K562 (cell line): ENCODE measurements around the gene BRAP. TPM values are rescaled to one million over a fixed set of nuclear protein-coding genes. Genes with fewer than 3 reads are reported as not detected.

ENCODE experiments used
- CBFA2T2 ChIP-seq: fragments of 450-650 bp; conservative IDR thresholded peaks from 2 replicates; pipeline ENCODE4 v1.6.1; 2017; ENCODE audit warnings: mild to moderate bottlenecking
- CBX2 ChIP-seq: fragments of 200-600 bp; sonication (generic); IDR thresholded peaks from one replicate; pipeline ENCODE4 v1.6.1; 2012; ENCODE audit warnings: mild to moderate bottlenecking, low read length, inconsistent platforms; ENCODE audit not compliant: insufficient read depth, poor library complexity, severe bottlenecking
- CSDE1 ChIP-seq, 2 experiments: fragments of 450-650 bp; IDR thresholded peaks; 2 replicates each; pipeline ENCODE4 v1.6.1; 2016; ENCODE audit warnings: mild to moderate bottlenecking in 1 of 2
- EWSR1 ChIP-seq: fragments of 450-650 bp; IDR thresholded peaks from 2 replicates; pipeline ENCODE4 v1.6.1; 2018; ENCODE audit warnings: borderline replicate concordance, mild to moderate bottlenecking, low read depth, moderate library complexity; ENCODE audit not compliant: partially characterized antibody
- HMG20A ChIP-seq: fragments of 450-650 bp; formaldehyde crosslinking; conservative IDR thresholded peaks from 2 replicates; pipeline ENCODE4 v1.4.0; 2020; ENCODE audit warnings: mild to moderate bottlenecking, mixed read lengths
- KDM4B ChIP-seq, 2 experiments: fragments of 450-650 bp in 1 of 2; sonication (generic) in 1 of 2; IDR thresholded peaks; 2 replicates each; pipeline ENCODE4 v1.6.1; 2016 to 2017; ENCODE audit warnings: borderline replicate concordance in 2 of 2, antibody characterized with exemption in 1 of 2, low read depth in 1 of 2, mild to moderate bottlenecking in 1 of 2
- MBD2 ChIP-seq: sonication (generic); IDR thresholded peaks from 2 replicates; pipeline ENCODE4 v1.6.1; 2016; ENCODE audit warnings: low read depth, borderline replicate concordance
- NCOR1 ChIP-seq: fragments of 450-650 bp; IDR thresholded peaks from 2 replicates; pipeline ENCODE4 v1.6.1; 2016; ENCODE audit warnings: mild to moderate bottlenecking, moderate library complexity
- NRF1 ChIP-seq, 2 experiments: fragments of 450-650 bp; IDR thresholded peaks in 1 of 2; conservative IDR thresholded peaks in 1 of 2; 2 replicates each; pipeline ENCODE4 v1.6.1; 2014; ENCODE audit warnings: mild to moderate bottlenecking in 2 of 2
- PHF8 ChIP-seq: fragments of 200-600 bp; sonication (generic); IDR thresholded peaks from 2 replicates; pipeline ENCODE4 v1.6.1; 2012; ENCODE audit warnings: mixed run types, mild to moderate bottlenecking, inconsistent platforms, low read length, moderate library complexity, borderline replicate concordance
- PYGO2 ChIP-seq: fragments of 450-650 bp; IDR thresholded peaks from 2 replicates; pipeline ENCODE4 v1.6.1; 2016; ENCODE audit warnings: mild to moderate bottlenecking, missing genetic modification characterization, moderate library complexity, missing compliant biosample characterization
- SMAD2 ChIP-seq: fragments of 150-350 bp; IDR thresholded peaks from 2 replicates; pipeline ENCODE4 v1.6.1; 2014; ENCODE audit warnings: low read depth, mild to moderate bottlenecking, low read length
- SRF ChIP-seq, 2 experiments: fragments of 250-450, 450-650 bp in 1 of 2; sonication (Bioruptor Pico) in 1 of 2; sonication (generic) in 1 of 2; formaldehyde crosslinking; IDR thresholded peaks; 2 replicates each; pipeline versions ENCODE4 v1.5.0 to v1.5.1; 2020 to 2022; ENCODE audit warnings: mild to moderate bottlenecking in 1 of 2, missing genetic modification reagents in 1 of 2
- TAF1 ChIP-seq: IDR thresholded peaks from 2 replicates; pipeline ENCODE4 v1.6.1; 2011; ENCODE audit warnings: mild to moderate bottlenecking, low read length, moderate library complexity; ENCODE audit not compliant: insufficient read depth, control insufficient read depth, severe bottlenecking; ENCODE audit errors: extremely low read depth
- TCFL5 ChIP-seq: fragments of 250-450 bp; sonication (Bioruptor Pico); conservative IDR thresholded peaks from 2 replicates; pipeline ENCODE4 v1.6.1; 2021; ENCODE audit warnings: mild to moderate bottlenecking, moderate library complexity, matching md5 sums
- ZFX ChIP-seq: sonication (generic); formaldehyde crosslinking; IDR thresholded peaks from 2 replicates; pipeline ENCODE4 v1.8.0; 2022; ENCODE audit warnings: mild to moderate bottlenecking, missing genetic modification reagents, moderate library complexity
- ZNF584 ChIP-seq: fragments of 200-800 bp; sonication (Bioruptor generic); IDR thresholded peaks from 2 replicates; pipeline ENCODE4 v1.6.1; 2016; ENCODE audit warnings: low read depth, mild to moderate bottlenecking, missing genetic modification characterization, missing compliant biosample characterization
- ZNF77 ChIP-seq: fragments of 250-450 bp; sonication (Bioruptor Pico); IDR thresholded peaks from 2 replicates; pipeline ENCODE4 v1.5.0; 2020
- ZNF830 ChIP-seq: fragments of 250-450 bp; sonication (Bioruptor Pico); IDR thresholded peaks from 2 replicates; pipeline ENCODE4 v1.5.0; 2021; ENCODE audit warnings: mild to moderate bottlenecking
- polyA plus RNA-seq, 8 experiments: library from polyadenylated mRNA; depleted of rRNA in 4 of 8; stranded (reverse) in 5 of 8; unstranded in 3 of 8; fragments of >200 nt; fragmentation: Nextera tagmentation in 2 of 8; fragmentation: Illumina TruSeq in 1 of 8; extraction: Ambion mirVana in 2 of 8; extraction: Trizol in 1 of 8; gene quantifications; 2 replicates each; pipeline versions ENCODE4 v1.2.1 to v1.2.3, GENCODE V29; 2011 to 2014; ENCODE audit warnings: inconsistent platforms in 1 of 8, missing spikeins in 1 of 8
- total RNA-seq, 7 experiments: library from RNA; depleted of rRNA in 6 of 7; stranded (reverse); fragments of >200 nt in 6 of 7; fragmentation: Illumina TruSeq in 2 of 7; extraction: Trizol in 2 of 7; gene quantifications; 2 replicates each; pipeline versions ENCODE4 v1.2.1 to v1.2.3, GENCODE V29; 2011 to 2021; ENCODE audit warnings: low replicate concordance in 1 of 7
- TF ChIP-seq, protein P1 (sequence below): fragments of 450-650 bp; IDR thresholded peaks from 2 replicates; pipeline ENCODE4 v1.7.0; 2016; ENCODE audit warnings: borderline replicate concordance
- TF ChIP-seq, protein P2 (sequence below): sonication (generic); formaldehyde crosslinking; IDR thresholded peaks from 2 replicates; pipeline ENCODE4 v1.8.0; 2022; ENCODE audit warnings: mild to moderate bottlenecking, missing genetic modification reagents
- TF ChIP-seq, protein P3 (sequence below): IDR thresholded peaks from 2 replicates; pipeline ENCODE4 v1.6.1; 2011; ENCODE audit not compliant: insufficient read length; ENCODE audit errors: extremely low read depth
- TF ChIP-seq, protein P4 (sequence below): fragments of 200-800 bp; sonication (Bioruptor generic); IDR thresholded peaks from 2 replicates; pipeline ENCODE4 v1.6.1; 2017; ENCODE audit warnings: missing genetic modification characterization, missing compliant biosample characterization

Gene BRAP
- total and polyA plus RNA-seq, 9 of the 15 experiments (the other 6 are each of a cell fraction or from before 2014, with no cell fraction given) = 2.2 to 32.6 (median 27.5) TPM

DNA sequence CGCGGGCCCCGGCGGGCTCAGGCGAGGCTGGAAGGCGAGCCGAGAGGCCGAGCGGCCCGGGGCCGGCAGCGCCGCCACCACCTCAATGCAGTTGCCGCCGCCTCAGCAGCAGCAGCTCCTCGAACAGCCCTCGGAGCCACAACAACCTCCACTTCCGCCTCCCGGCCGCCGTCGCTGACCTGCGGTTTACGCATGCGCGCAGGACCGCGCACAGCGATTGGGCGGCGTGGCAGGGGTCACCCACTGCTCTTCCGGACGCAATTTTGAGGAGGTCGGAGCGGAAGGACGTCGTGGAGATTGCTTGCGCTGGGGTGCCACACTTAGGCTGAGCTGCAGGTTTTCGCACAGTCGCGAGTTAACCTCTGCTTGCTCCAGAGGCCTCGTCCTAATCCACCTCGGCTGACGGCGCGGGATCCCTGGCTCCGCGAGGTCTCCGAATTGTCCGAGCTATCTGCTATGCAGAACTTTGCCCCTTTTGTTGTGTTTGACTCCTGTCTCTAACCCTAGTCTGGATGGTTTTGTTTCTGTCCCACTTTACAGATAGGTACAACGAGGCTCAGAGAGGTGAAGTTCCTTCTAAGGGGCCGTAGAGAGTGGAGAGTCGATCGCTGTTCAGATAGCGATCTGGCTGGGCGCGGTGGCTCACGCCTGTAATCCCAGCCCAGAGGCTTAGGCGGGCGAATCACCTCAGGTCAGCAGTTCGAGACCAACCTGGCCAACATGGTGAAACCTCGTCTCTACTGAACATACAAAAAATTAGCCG is at the start of gene BRAP, which contains the start of gene ACAD10 (continued):
- no peak for TF ChIP-seq TCFL5 (CRISPR knock-in tag)
- peak; percentile 79 for TF ChIP-seq ZFX (CRISPR knock-in tag)
- peak; percentile 91 for TF ChIP-seq PHF8
- TF ChIP-seq, protein P1, sequence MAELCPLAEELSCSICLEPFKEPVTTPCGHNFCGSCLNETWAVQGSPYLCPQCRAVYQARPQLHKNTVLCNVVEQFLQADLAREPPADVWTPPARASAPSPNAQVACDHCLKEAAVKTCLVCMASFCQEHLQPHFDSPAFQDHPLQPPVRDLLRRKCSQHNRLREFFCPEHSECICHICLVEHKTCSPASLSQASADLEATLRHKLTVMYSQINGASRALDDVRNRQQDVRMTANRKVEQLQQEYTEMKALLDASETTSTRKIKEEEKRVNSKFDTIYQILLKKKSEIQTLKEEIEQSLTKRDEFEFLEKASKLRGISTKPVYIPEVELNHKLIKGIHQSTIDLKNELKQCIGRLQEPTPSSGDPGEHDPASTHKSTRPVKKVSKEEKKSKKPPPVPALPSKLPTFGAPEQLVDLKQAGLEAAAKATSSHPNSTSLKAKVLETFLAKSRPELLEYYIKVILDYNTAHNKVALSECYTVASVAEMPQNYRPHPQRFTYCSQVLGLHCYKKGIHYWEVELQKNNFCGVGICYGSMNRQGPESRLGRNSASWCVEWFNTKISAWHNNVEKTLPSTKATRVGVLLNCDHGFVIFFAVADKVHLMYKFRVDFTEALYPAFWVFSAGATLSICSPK = 0 out of 2 replicates have a peak, but pooled peaks have one; percentile 77
- TF ChIP-seq CBX2 = no peak
- TF ChIP-seq ZNF584 (CRISPR knock-in tag) = no peak
- no peak for TF ChIP-seq ZNF77
- 0 out of 2 replicates have a peak, but pooled peaks have one; percentile 53 for TF ChIP-seq ZNF830 (CRISPR knock-in tag)
- no peak for TF ChIP-seq CSDE1 (IDR thresholded peaks at IDR 0.05)
- TF ChIP-seq PYGO2 (tag) = no peak
- TF ChIP-seq, protein P2, sequence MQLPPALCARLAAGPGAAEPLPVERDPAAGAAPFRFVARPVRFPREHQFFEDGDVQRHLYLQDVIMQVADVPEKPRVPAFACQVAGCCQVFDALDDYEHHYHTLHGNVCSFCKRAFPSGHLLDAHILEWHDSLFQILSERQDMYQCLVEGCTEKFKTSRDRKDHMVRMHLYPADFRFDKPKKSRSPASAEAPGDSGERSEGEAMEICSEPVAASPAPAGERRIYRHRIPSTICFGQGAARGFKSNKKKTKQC = 0 out of 2 replicates have a peak, but pooled peaks have one; percentile 21
- peak; percentile 92 to 94 for TF ChIP-seq NRF1 (conservative IDR thresholded peaks at IDR 0.05 in 1 of 2, IDR thresholded peaks at IDR 0.05 in 1 of 2)
- no peak for TF ChIP-seq KDM4B (IDR thresholded peaks at IDR 0.05; ENCODE audit: borderline replicate concordance in 2 of 2, low read depth in 1 of 2)
- peak; percentile 85 for TF ChIP-seq TAF1
- no peak for TF ChIP-seq NCOR1
- TF ChIP-seq MBD2 = peak; percentile 78; the same call in 1 of the 2 replicates
- 0 out of 4 replicates have a peak, but pooled peaks of 1 of the 2 experiments have one; percentile 22 for TF ChIP-seq SRF (CRISPR knock-in tag; IDR thresholded peaks at IDR 0.05)
- no peak for TF ChIP-seq SMAD2
- TF ChIP-seq EWSR1 = no peak
- TF ChIP-seq, protein P3, sequence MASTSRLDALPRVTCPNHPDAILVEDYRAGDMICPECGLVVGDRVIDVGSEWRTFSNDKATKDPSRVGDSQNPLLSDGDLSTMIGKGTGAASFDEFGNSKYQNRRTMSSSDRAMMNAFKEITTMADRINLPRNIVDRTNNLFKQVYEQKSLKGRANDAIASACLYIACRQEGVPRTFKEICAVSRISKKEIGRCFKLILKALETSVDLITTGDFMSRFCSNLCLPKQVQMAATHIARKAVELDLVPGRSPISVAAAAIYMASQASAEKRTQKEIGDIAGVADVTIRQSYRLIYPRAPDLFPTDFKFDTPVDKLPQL = no peak
- TF ChIP-seq CBFA2T2 = no peak
- TF ChIP-seq, protein P4, sequence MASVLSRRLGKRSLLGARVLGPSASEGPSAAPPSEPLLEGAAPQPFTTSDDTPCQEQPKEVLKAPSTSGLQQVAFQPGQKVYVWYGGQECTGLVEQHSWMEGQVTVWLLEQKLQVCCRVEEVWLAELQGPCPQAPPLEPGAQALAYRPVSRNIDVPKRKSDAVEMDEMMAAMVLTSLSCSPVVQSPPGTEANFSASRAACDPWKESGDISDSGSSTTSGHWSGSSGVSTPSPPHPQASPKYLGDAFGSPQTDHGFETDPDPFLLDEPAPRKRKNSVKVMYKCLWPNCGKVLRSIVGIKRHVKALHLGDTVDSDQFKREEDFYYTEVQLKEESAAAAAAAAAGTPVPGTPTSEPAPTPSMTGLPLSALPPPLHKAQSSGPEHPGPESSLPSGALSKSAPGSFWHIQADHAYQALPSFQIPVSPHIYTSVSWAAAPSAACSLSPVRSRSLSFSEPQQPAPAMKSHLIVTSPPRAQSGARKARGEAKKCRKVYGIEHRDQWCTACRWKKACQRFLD (CRISPR knock-in tag) = no peak
- TF ChIP-seq HMG20A (CRISPR knock-in tag) = no peak
